ENCODE data around the gene DLG2. TPM values are rescaled to one million over a fixed set of nuclear protein-coding genes. Genes with fewer than 3 reads are reported as not detected.

DLG2 gene
- total and polyA plus RNA-seq, 4 donors: 0.30 to 5.5 (median 0.68) TPM

DNA sequence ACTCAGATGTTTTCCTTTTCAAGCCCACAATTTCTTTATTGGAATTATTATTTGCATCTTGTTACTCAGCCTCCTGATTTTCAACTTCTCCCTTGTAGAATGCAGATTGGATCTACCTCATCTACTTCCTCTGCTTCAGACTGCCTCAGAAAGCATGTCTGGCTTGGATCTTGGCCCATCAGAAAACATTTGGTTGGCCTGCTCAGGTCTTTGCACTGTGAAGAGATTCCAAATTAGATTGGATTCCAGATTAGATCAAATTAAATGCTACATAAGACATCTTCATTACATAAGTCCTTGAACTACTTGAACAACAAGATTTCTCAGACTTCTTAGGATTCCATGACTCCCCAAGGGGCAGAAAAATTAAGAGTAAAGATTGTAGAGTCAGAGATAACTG is 358.0 kb downstream of the DLG2 start:
- Histone ChIP-seq H3K27ac (ENCODE audit: low read depth in 1 of 2, low read length in 2 of 2) (no peak overlapping the region), H3K27me3 (ENCODE audit: control insufficient read depth in 4 of 4, insufficient read depth in 4 of 4, low read length in 3 of 4) (no peaks in the 10 kb centered on the region), H3K4me1 (ENCODE audit: control insufficient read depth in 4 of 4, insufficient read depth in 4 of 4, low read length in 3 of 4) (no peaks in the 10 kb centered on the region), H3K36me3 (ENCODE audit: control insufficient read depth in 4 of 4, insufficient read depth in 3 of 4, low read depth in 1 of 4, low read length in 3 of 4) (no peaks in the 10 kb centered on the region), H3K9me3 (ENCODE audit: control insufficient read depth in 4 of 4, low read length in 3 of 4) (no peaks in the 10 kb centered on the region), H3K9ac (ENCODE audit: low read depth in 1 of 2, low read length in 2 of 2) (no peak overlapping the region), H3K4me3 (ENCODE audit: low read depth in 1 of 3, low read length in 3 of 3) (no peak overlapping the region)
- DNase-seq (ENCODE audit: low spot score): no peak
- TF ChIP-seq GABPA (IDR thresholded peaks at IDR 0.05 in 1 of 2, conservative IDR thresholded peaks at IDR 0.05 in 1 of 2) (no peak), EGR1 (IDR thresholded peaks at IDR 0.05; ENCODE audit: low read depth in 2 of 2) (no peak)

DNA sequence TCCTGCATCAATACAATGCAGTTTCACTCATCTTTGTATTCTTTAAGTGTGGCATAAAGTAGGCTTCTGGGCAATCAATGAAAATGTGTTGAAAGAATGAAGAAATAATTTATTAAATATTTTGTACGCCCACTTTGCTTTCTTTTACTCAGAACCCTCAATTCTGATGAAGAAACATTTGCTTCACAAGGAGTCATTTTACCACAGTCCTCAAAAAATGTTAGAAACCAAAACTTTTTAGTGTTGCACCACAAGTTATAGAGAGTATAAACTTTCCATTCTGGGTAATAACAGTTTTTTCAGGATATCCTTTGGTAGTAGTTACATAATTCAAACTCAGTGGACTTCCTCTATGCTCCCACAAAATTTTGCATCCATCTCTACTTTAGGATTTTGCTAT is 360.5 kb downstream of the DLG2 start:
- H3K4me3 ChIP-seq (ENCODE audit: low read depth in 1 of 3, low read length in 3 of 3): no peak overlapping the region
- H3K9me3 ChIP-seq (ENCODE audit: control insufficient read depth in 4 of 4, low read length in 3 of 4): no peaks in the 10 kb centered on the region
- no peak for TF ChIP-seq FOXA1 (IDR thresholded peaks at IDR 0.05)
- TF ChIP-seq NR2F2 (IDR thresholded peaks at IDR 0.05): no peak
- H3K9ac ChIP-seq (ENCODE audit: low read depth in 1 of 2, low read length in 2 of 2): no peak overlapping the region
- no peaks in the 10 kb centered on the region for H3K27me3 ChIP-seq (ENCODE audit: control insufficient read depth in 4 of 4, insufficient read depth in 4 of 4, low read length in 3 of 4)
- 93% methylated on average over 1 of the region's 1 CpG for WGBS
- DNase-seq (ENCODE audit: low spot score): no peak
- H3K36me3 ChIP-seq (ENCODE audit: control insufficient read depth in 4 of 4, insufficient read depth in 3 of 4, low read depth in 1 of 4, low read length in 3 of 4): no peaks in the 10 kb centered on the region
- no peaks in the 10 kb centered on the region for H3K4me1 ChIP-seq (ENCODE audit: control insufficient read depth in 4 of 4, insufficient read depth in 4 of 4, low read length in 3 of 4)
- no peak overlapping the region for H3K27ac ChIP-seq (ENCODE audit: low read depth in 1 of 2, low read length in 2 of 2)

DNA sequence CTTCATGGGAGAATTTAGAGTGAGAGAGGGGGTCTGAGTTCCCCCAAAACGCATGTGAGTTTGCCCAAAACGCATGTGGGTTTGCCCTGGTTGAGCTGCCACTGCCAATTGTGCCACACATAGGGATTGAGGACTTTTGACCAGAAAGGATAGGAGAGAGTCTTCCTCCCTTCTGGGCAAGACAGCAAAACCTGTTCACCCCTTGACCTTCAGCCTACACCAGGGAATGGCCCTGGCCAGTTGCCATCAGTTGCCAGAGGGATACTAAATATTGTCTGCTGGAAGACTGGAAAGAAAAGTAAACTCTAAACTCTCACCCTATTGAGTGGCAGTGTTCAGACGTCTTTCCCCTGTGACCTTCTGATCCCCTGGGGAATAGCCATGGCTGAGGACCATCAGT is 363.8 kb downstream of the DLG2 start:
- Histone ChIP-seq H3K27ac (ENCODE audit: low read depth in 1 of 2, low read length in 2 of 2) (no peak overlapping the region), H3K9me3 (ENCODE audit: control insufficient read depth in 4 of 4, low read length in 3 of 4) (no peaks in the 10 kb centered on the region)
- TF ChIP-seq, protein P1, sequence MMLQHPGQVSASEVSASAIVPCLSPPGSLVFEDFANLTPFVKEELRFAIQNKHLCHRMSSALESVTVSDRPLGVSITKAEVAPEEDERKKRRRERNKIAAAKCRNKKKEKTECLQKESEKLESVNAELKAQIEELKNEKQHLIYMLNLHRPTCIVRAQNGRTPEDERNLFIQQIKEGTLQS (IDR thresholded peaks at IDR 0.05): no peak
- TF ChIP-seq YY1 (IDR thresholded peaks at IDR 0.05): no peak
- TF ChIP-seq FOXA1 (IDR thresholded peaks at IDR 0.05): no peak

DNA sequence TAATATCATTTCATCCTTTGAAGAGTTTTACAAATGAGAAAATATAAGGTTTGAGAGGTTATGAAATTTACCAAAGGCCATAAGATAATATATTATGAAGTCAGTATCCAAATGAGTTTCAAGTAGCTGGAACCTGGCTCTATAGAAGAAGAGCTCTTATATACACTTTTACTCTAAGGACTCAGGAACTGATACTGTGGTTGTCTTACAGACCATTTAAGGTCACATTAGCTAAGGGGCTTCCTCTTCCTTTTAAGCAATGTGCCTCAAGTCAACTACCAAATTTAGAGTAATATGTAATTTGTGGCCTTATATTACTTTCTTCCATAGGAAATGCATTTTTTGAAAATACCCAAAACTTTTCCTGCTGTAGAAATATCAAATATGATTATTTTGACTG is 369.3 kb downstream of the DLG2 start:
- Histone ChIP-seq H3K4me3 (ENCODE audit: low read depth in 1 of 3, low read length in 3 of 3) (no peak overlapping the region), H3K27ac (ENCODE audit: low read depth in 1 of 2, low read length in 2 of 2) (no peak overlapping the region), H3K36me3 (ENCODE audit: control insufficient read depth in 4 of 4, insufficient read depth in 3 of 4, low read depth in 1 of 4, low read length in 3 of 4) (no peaks in the 10 kb centered on the region), H3K27me3 (ENCODE audit: control insufficient read depth in 4 of 4, insufficient read depth in 4 of 4, low read length in 3 of 4) (no peaks in the 10 kb centered on the region), H3K4me1 (ENCODE audit: control insufficient read depth in 4 of 4, insufficient read depth in 4 of 4, low read length in 3 of 4) (no peaks in the 10 kb centered on the region), H3K9ac (ENCODE audit: low read depth in 1 of 2, low read length in 2 of 2) (no peak overlapping the region), H3K9me3 (ENCODE audit: control insufficient read depth in 4 of 4, low read length in 3 of 4) (peaks cover 0 to 1% (median 0%) of the 10 kb centered on the region in 4 donors)
- TF ChIP-seq, protein P2, sequence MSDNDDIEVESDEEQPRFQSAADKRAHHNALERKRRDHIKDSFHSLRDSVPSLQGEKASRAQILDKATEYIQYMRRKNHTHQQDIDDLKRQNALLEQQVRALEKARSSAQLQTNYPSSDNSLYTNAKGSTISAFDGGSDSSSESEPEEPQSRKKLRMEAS (IDR thresholded peaks at IDR 0.05): no peak
- TF ChIP-seq GABPA (IDR thresholded peaks at IDR 0.05 in 1 of 2, conservative IDR thresholded peaks at IDR 0.05 in 1 of 2) (no peak), HNF4G (IDR thresholded peaks at IDR 0.05) (no peak), HNF4A (conservative IDR thresholded peaks at IDR 0.05) (no peak), NR2F2 (IDR thresholded peaks at IDR 0.05) (no peak)
- TF ChIP-seq, protein P3, sequence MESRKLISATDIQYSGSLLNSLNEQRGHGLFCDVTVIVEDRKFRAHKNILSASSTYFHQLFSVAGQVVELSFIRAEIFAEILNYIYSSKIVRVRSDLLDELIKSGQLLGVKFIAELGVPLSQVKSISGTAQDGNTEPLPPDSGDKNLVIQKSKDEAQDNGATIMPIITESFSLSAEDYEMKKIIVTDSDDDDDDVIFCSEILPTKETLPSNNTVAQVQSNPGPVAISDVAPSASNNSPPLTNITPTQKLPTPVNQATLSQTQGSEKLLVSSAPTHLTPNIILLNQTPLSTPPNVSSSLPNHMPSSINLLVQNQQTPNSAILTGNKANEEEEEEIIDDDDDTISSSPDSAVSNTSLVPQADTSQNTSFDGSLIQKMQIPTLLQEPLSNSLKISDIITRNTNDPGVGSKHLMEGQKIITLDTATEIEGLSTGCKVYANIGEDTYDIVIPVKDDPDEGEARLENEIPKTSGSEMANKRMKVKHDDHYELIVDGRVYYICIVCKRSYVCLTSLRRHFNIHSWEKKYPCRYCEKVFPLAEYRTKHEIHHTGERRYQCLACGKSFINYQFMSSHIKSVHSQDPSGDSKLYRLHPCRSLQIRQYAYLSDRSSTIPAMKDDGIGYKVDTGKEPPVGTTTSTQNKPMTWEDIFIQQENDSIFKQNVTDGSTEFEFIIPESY (IDR thresholded peaks at IDR 0.05): no peak
- DNase-seq (ENCODE audit: low spot score): no peak

More for the DNA sequence above, 363.8 kb downstream of the DLG2 start:
- Histone ChIP-seq H3K36me3 (ENCODE audit: control insufficient read depth in 4 of 4, insufficient read depth in 3 of 4, low read depth in 1 of 4, low read length in 3 of 4) (no peaks in the 10 kb centered on the region), H3K4me1 (ENCODE audit: control insufficient read depth in 4 of 4, insufficient read depth in 4 of 4, low read length in 3 of 4) (no peaks in the 10 kb centered on the region), H3K9ac (ENCODE audit: low read depth in 1 of 2, low read length in 2 of 2) (no peak overlapping the region), H3K4me3 (ENCODE audit: low read depth in 1 of 3, low read length in 3 of 3) (no peak overlapping the region), H3K27me3 (ENCODE audit: control insufficient read depth in 4 of 4, insufficient read depth in 4 of 4, low read length in 3 of 4) (no peaks in the 10 kb centered on the region)
- 53% methylated on average over 3 of the region's 3 CpGs for WGBS
- DNase-seq (ENCODE audit: low spot score): no peak
